Liver (tissue), 9 donors: ENCODE measurements around the gene PRDM2. TPM values are rescaled to one million over a fixed set of nuclear protein-coding genes. Genes with fewer than 3 reads are reported as not detected.

Experiments
- DNase-seq: peaks from one replicate; pipeline ENCODE4 v3.0.0-alpha.2; 2017; ENCODE audit warnings: low spot score
- H3K27ac ChIP-seq, 2 donors: one replicate each; pipeline ENCODE4 v1.7.0; 2013; ENCODE audit warnings: inconsistent platforms in 2 of 2, low read length in 2 of 2, control low read depth in 1 of 2, low read depth in 1 of 2, mild to moderate bottlenecking in 1 of 2
- H3K27me3 ChIP-seq, 4 donors: one replicate each; pipeline versions ENCODE4 v1.6.1 to v1.7.0; 2013; ENCODE audit warnings: low read length in 3 of 4, inconsistent platforms in 1 of 4, mild to moderate bottlenecking in 1 of 4, moderate library complexity in 1 of 4; ENCODE audit not compliant: control insufficient read depth in 4 of 4, insufficient read depth in 4 of 4
- H3K36me3 ChIP-seq, 4 donors: one replicate each; pipeline versions ENCODE4 v1.6.1 to v1.7.0; 2013; ENCODE audit warnings: low read length in 3 of 4, mild to moderate bottlenecking in 3 of 4, low read depth in 1 of 4, moderate library complexity in 1 of 4; ENCODE audit not compliant: control insufficient read depth in 4 of 4, insufficient read depth in 3 of 4
- H3K4me1 ChIP-seq, 4 donors: one replicate each; pipeline versions ENCODE4 v1.6.1 to v1.7.0; 2013; ENCODE audit warnings: low read length in 3 of 4, mild to moderate bottlenecking in 3 of 4, moderate library complexity in 1 of 4; ENCODE audit not compliant: control insufficient read depth in 4 of 4, insufficient read depth in 4 of 4
- H3K4me3 ChIP-seq, 3 donors: one replicate each; pipeline versions ENCODE4 v1.6.1 to v1.7.0; 2013; ENCODE audit warnings: low read length in 3 of 3, control low read depth in 1 of 3, low read depth in 1 of 3, mild to moderate bottlenecking in 1 of 3
- H3K9ac ChIP-seq, 2 donors: one replicate each; pipeline ENCODE4 v1.7.0; 2013; ENCODE audit warnings: low read length in 2 of 2, mild to moderate bottlenecking in 2 of 2, moderate library complexity in 2 of 2, control low read depth in 1 of 2, low read depth in 1 of 2
- H3K9me3 ChIP-seq, 4 donors: one replicate each; pipeline versions ENCODE4 v1.6.1 to v1.7.0; 2013; ENCODE audit warnings: low read length in 3 of 4; ENCODE audit not compliant: control insufficient read depth in 4 of 4
- EGR1 ChIP-seq, 2 donors: IDR thresholded peaks; 2 replicates each; pipeline ENCODE4 v1.6.1; 2016 to 2018; ENCODE audit warnings: antibody characterized with exemption in 2 of 2, low read depth in 2 of 2
- FOXA1 ChIP-seq: IDR thresholded peaks from 2 replicates; pipeline ENCODE4 v1.6.1; 2016; ENCODE audit warnings: antibody characterized with exemption
- FOXA2 ChIP-seq: IDR thresholded peaks from 2 replicates; pipeline ENCODE4 v1.6.1; 2016; ENCODE audit warnings: antibody characterized with exemption
- GABPA ChIP-seq, 2 donors: IDR thresholded peaks in 1 of 2; conservative IDR thresholded peaks in 1 of 2; 2 replicates each; pipeline ENCODE4 v1.6.1; 2016; ENCODE audit warnings: antibody characterized with exemption in 2 of 2, mild to moderate bottlenecking in 1 of 2, moderate library complexity in 1 of 2
- HNF4A ChIP-seq, 2 donors: conservative IDR thresholded peaks; 2 replicates each; pipeline ENCODE4 v1.6.1; 2016; ENCODE audit warnings: antibody characterized with exemption in 2 of 2, mild to moderate bottlenecking in 2 of 2
- HNF4G ChIP-seq: IDR thresholded peaks from 2 replicates; pipeline ENCODE4 v1.6.1; 2016; ENCODE audit warnings: antibody characterized with exemption
- JUND ChIP-seq, 2 donors: IDR thresholded peaks; 2 replicates each; pipeline ENCODE4 v1.6.1; 2016; ENCODE audit warnings: antibody characterized with exemption in 2 of 2
- NR2F2 ChIP-seq: IDR thresholded peaks from 2 replicates; pipeline ENCODE4 v1.6.1; 2016; ENCODE audit warnings: antibody characterized with exemption
- RAD21 ChIP-seq, 2 donors: IDR thresholded peaks; 2 replicates each; pipeline ENCODE4 v1.6.1; 2016; ENCODE audit warnings: antibody characterized with exemption in 2 of 2, mild to moderate bottlenecking in 2 of 2
- RXRA ChIP-seq, 2 donors: IDR thresholded peaks; 2 replicates each; pipeline ENCODE4 v1.6.1; 2017 to 2018; ENCODE audit warnings: antibody characterized with exemption in 2 of 2, mild to moderate bottlenecking in 1 of 2
- SP1 ChIP-seq: IDR thresholded peaks from 2 replicates; pipeline ENCODE4 v1.6.1; 2018; ENCODE audit warnings: antibody characterized with exemption, mild to moderate bottlenecking
- TAF1 ChIP-seq: conservative IDR thresholded peaks from 2 replicates; pipeline ENCODE4 v1.6.1; 2016; ENCODE audit warnings: antibody characterized with exemption, mild to moderate bottlenecking
- YY1 ChIP-seq: IDR thresholded peaks from 2 replicates; pipeline ENCODE4 v1.6.1; 2016; ENCODE audit warnings: antibody characterized with exemption, mild to moderate bottlenecking
- WGBS: extraction: QIAGEN DNeasy Blood & Tissue Kit; methylation state at CpG from one replicate; pipeline ENCODE4 v1.1.7; 2013; 5-methylcytosine and 5-hydroxymethylcytosine counted together
- polyA plus RNA-seq, 2 donors: library from polyadenylated mRNA; stranded (reverse) in 1 of 2; unstranded in 1 of 2; fragments of 200-250 nt in 1 of 2; fragments of >200 nt in 1 of 2; fragmentation: Nextera tagmentation in 1 of 2; extraction: Ambion mirVana in 1 of 2; gene quantifications; one replicate each; pipeline versions ENCODE4 v1.2.1 to v1.2.3, GENCODE V29; 2013 to 2015
- total RNA-seq, 2 donors: library from RNA; depleted of rRNA; stranded (reverse); fragments of >200 nt; gene quantifications; one replicate each; pipeline ENCODE4 v1.2.3, GENCODE V29; 2014
- TF ChIP-seq, protein P1 (sequence below): fragments of 150-350 bp; IDR thresholded peaks from 2 replicates; pipeline ENCODE4 v1.5.1; 2017; ENCODE audit warnings: improper control_type of control experiment, low read depth, low read length; ENCODE audit not compliant: missing input control
- TF ChIP-seq, protein P2 (sequence below): IDR thresholded peaks from 2 replicates; pipeline ENCODE4 v1.6.1; 2016; ENCODE audit warnings: antibody characterized with exemption
- TF ChIP-seq, protein P3 (sequence below): IDR thresholded peaks from 2 replicates; pipeline ENCODE4 v1.6.1; 2016; ENCODE audit warnings: antibody characterized with exemption
- TF ChIP-seq, protein P4 (sequence below): IDR thresholded peaks from 2 replicates; pipeline ENCODE4 v1.6.1; 2016; ENCODE audit warnings: antibody characterized with exemption
- TF ChIP-seq, protein P5 (sequence below): IDR thresholded peaks from 2 replicates; pipeline ENCODE4 v1.6.1; 2016; ENCODE audit warnings: antibody characterized with exemption, mild to moderate bottlenecking
- donor health status: healthy.
- donor health status: healthy.
- donor health status: healthy.
- donor health status: healthy.
- donor health status: healthy.

Gene PRDM2
- total and polyA plus RNA-seq, 4 donors, result 4.5 to 13.9 (median 7.9) TPM

DNA sequence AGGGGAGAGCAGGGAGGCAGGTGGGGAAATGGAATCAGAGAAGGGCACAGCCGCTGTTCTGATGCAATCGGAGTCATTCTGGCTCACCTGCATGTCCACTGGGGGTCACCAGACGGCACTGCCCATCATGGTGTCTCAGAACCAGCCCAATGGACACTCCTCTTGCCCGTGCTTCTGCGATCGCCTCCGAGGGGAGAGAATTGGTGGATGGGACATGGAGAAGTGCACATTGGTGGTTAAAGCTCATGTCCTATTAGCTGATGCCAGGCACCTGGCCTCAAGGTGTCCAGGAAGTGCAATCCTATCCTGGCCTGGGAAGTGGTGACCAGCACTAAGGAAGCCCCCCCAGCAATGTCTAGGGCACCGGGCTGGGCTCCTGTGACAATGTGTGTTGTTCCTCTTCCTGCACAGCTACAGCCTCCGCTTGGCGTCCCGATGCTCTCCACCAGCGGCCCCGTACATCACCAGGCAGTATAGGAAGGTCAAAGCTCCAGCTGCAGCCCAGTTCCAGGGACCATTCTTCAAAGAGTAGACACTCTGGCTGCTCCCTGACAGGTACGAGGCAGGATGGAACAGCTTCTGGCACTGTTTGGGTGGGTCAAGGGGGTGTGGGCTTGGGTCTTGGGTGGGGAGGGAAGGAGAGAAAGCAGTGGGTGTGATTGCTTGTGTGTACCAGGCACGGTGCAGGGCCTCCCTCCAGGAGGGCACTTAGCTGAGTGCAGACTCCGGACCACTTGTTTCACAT, 116.2 kb downstream of the PRDM2 start:
- H3K36me3 ChIP-seq, result peaks cover 0 to 2% (median 1%) of the 10 kb centered on the region in 4 donors
- H3K9ac ChIP-seq, result no peak overlapping the region
- H3K4me1 ChIP-seq, result peaks cover 0 to 7% (median 5%) of the 10 kb centered on the region in 4 donors
- no peak overlapping the region for H3K27ac ChIP-seq
- WGBS, result 97% methylated on average over 16 of the region's 16 CpGs
- no peaks in the 10 kb centered on the region for H3K9me3 ChIP-seq
- DNase-seq, result no peak
- no peaks in the 10 kb centered on the region for H3K27me3 ChIP-seq
- TF ChIP-seq NR2F2 (no peak), HNF4G (no peak), YY1 (no peak), RXRA (IDR thresholded peaks at IDR 0.05) (no peak), TAF1 (no peak), FOXA2 (no peak), SP1 (no peak), FOXA1 (no peak), EGR1 (IDR thresholded peaks at IDR 0.05; ENCODE audit: low read depth in 2 of 2) (no peak), RAD21 (IDR thresholded peaks at IDR 0.05) (no peak), JUND (IDR thresholded peaks at IDR 0.05) (no peak), GABPA (IDR thresholded peaks at IDR 0.05 in 1 of 2, conservative IDR thresholded peaks at IDR 0.05 in 1 of 2) (no peak), HNF4A (conservative IDR thresholded peaks at IDR 0.05) (no peak)
- TF ChIP-seq, protein P1, sequence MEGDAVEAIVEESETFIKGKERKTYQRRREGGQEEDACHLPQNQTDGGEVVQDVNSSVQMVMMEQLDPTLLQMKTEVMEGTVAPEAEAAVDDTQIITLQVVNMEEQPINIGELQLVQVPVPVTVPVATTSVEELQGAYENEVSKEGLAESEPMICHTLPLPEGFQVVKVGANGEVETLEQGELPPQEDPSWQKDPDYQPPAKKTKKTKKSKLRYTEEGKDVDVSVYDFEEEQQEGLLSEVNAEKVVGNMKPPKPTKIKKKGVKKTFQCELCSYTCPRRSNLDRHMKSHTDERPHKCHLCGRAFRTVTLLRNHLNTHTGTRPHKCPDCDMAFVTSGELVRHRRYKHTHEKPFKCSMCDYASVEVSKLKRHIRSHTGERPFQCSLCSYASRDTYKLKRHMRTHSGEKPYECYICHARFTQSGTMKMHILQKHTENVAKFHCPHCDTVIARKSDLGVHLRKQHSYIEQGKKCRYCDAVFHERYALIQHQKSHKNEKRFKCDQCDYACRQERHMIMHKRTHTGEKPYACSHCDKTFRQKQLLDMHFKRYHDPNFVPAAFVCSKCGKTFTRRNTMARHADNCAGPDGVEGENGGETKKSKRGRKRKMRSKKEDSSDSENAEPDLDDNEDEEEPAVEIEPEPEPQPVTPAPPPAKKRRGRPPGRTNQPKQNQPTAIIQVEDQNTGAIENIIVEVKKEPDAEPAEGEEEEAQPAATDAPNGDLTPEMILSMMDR, result no peak
- TF ChIP-seq, protein P2, sequence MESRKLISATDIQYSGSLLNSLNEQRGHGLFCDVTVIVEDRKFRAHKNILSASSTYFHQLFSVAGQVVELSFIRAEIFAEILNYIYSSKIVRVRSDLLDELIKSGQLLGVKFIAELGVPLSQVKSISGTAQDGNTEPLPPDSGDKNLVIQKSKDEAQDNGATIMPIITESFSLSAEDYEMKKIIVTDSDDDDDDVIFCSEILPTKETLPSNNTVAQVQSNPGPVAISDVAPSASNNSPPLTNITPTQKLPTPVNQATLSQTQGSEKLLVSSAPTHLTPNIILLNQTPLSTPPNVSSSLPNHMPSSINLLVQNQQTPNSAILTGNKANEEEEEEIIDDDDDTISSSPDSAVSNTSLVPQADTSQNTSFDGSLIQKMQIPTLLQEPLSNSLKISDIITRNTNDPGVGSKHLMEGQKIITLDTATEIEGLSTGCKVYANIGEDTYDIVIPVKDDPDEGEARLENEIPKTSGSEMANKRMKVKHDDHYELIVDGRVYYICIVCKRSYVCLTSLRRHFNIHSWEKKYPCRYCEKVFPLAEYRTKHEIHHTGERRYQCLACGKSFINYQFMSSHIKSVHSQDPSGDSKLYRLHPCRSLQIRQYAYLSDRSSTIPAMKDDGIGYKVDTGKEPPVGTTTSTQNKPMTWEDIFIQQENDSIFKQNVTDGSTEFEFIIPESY, result no peak
- TF ChIP-seq, protein P3, sequence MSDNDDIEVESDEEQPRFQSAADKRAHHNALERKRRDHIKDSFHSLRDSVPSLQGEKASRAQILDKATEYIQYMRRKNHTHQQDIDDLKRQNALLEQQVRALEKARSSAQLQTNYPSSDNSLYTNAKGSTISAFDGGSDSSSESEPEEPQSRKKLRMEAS, result no peak
- TF ChIP-seq, protein P4, sequence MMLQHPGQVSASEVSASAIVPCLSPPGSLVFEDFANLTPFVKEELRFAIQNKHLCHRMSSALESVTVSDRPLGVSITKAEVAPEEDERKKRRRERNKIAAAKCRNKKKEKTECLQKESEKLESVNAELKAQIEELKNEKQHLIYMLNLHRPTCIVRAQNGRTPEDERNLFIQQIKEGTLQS, result no peak
- TF ChIP-seq, protein P5, sequence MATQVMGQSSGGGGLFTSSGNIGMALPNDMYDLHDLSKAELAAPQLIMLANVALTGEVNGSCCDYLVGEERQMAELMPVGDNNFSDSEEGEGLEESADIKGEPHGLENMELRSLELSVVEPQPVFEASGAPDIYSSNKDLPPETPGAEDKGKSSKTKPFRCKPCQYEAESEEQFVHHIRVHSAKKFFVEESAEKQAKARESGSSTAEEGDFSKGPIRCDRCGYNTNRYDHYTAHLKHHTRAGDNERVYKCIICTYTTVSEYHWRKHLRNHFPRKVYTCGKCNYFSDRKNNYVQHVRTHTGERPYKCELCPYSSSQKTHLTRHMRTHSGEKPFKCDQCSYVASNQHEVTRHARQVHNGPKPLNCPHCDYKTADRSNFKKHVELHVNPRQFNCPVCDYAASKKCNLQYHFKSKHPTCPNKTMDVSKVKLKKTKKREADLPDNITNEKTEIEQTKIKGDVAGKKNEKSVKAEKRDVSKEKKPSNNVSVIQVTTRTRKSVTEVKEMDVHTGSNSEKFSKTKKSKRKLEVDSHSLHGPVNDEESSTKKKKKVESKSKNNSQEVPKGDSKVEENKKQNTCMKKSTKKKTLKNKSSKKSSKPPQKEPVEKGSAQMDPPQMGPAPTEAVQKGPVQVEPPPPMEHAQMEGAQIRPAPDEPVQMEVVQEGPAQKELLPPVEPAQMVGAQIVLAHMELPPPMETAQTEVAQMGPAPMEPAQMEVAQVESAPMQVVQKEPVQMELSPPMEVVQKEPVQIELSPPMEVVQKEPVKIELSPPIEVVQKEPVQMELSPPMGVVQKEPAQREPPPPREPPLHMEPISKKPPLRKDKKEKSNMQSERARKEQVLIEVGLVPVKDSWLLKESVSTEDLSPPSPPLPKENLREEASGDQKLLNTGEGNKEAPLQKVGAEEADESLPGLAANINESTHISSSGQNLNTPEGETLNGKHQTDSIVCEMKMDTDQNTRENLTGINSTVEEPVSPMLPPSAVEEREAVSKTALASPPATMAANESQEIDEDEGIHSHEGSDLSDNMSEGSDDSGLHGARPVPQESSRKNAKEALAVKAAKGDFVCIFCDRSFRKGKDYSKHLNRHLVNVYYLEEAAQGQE, result no peak
- no peak overlapping the region for H3K4me3 ChIP-seq
